T-helper 2 cell treated with Interferon-gamma antibody and Interleukin-4, amounts not matched to agents 5 μg/mL and 100 μg/mL, for 36 hours (primary cell): ENCODE results near the gene TUBB4B.

Experiments
- DNase-seq: peaks from one replicate; pipeline ENCODE4 v3.0.0; 2021; ENCODE audit warnings: low spot score
- H3K27ac Mint-ChIP-seq: one replicate; pipeline ENCODE4 v1.8.0; 2021; ENCODE audit warnings: mild to moderate bottlenecking, mixed read lengths
- H3K27me3 Mint-ChIP-seq: one replicate; pipeline ENCODE4 v1.8.0; 2021; ENCODE audit warnings: low read depth, mixed read lengths
- H3K36me3 Mint-ChIP-seq: one replicate; pipeline ENCODE4 v1.8.0; 2021; ENCODE audit warnings: low read depth, mixed read lengths
- H3K4me1 Mint-ChIP-seq: one replicate; pipeline ENCODE4 v1.8.0; 2021; ENCODE audit warnings: low read depth, mixed read lengths
- H3K4me3 Mint-ChIP-seq: one replicate; pipeline ENCODE4 v1.8.0; 2022; ENCODE audit warnings: mild to moderate bottlenecking, moderate library complexity, mixed read lengths
- H3K9me3 Mint-ChIP-seq: one replicate; pipeline ENCODE4 v1.8.0; 2021; ENCODE audit warnings: mixed read lengths

The TUBB4B gene

DNA sequence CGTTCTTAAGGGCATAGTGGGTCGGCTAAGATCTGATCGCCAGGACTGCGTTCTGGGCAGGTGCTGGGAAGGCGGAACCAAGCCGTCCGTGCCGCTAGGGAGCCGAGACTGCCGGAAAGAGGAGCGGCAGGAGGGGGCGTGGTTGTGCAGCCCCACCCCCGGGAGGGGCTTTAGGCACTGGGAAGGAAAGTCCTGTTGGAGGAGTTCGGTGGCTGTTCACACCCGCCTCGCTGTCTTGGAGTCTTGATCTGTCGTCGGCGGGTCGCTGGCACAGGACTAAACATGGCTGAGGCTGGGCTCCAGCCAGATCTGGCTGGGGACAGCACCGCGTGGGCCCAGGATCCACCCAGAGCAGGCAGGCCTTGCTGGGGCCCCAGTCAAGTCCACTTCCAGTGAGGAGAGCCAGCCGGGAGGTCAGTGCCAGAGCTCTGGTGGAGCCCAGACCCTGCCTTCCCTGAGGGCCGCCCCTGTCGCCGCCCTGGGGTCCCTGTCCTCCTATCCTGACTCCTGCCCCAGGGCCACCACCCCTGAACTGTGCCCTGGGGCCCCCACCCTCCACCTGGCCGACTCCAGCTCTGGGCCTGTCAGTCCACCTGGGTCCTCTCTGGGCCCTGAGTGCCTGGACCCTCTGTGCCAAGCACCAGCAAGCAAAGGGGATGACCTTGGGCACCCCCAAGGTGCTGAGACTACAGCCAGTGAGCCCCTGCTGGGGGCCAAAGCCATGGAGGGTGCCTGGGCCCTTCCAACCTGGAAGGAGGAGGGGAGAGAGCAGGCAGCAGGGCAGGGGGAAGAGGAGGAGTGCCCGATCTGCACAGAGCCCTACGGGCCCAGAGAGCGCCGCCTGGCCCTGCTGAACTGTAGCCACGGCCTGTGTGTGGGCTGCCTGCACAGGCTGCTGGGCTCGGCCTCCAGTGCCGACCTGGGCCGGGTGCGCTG is 23.5 kb upstream of the TUBB4B start:
- no peak overlapping the region for H3K4me3 Mint-ChIP-seq
- no peaks in the 10 kb centered on the region for H3K4me1 Mint-ChIP-seq
- H3K36me3 Mint-ChIP-seq: peaks cover 4% of the 10 kb centered on the region
- no peaks in the 10 kb centered on the region for H3K9me3 Mint-ChIP-seq
- H3K27ac Mint-ChIP-seq: no peak overlapping the region
- no peaks in the 10 kb centered on the region for H3K27me3 Mint-ChIP-seq
- no peak for DNase-seq

DNA sequence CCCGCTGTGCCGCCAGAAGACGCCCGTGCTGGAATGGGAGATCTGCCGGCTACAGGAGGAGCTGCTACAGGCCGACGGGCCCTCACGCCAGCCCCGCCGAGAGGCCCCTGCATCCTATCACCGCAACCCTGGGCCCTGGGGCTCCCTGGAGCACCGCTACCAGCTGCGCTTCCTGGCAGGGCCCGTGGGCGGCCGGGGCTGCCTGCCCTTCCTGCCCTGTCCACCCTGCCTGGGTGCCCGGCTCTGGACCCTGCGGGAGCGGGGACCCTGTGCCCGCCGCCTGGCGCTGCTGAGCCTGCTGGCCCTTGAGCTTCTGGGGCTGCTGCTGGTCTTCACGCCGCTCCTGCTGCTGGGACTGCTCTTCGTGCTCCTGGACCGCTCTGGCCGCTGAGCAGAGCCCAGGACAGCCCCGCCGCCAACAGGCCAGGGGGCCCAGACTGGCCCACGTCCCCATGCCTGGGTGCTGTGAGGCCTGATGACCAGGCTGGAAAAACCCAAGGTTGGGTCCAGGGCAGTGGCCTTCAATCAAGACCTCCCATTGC is 22.8 kb upstream of the TUBB4B start:
- Mint-ChIP-seq H3K4me3 (no peak overlapping the region), H3K27me3 (no peaks in the 10 kb centered on the region), H3K27ac (peak overlapping the region; percentile 15), H3K4me1 (peaks cover 3% of the 10 kb centered on the region), H3K36me3 (no peaks in the 10 kb centered on the region), H3K9me3 (no peaks in the 10 kb centered on the region)
- DNase-seq: no peak

DNA sequence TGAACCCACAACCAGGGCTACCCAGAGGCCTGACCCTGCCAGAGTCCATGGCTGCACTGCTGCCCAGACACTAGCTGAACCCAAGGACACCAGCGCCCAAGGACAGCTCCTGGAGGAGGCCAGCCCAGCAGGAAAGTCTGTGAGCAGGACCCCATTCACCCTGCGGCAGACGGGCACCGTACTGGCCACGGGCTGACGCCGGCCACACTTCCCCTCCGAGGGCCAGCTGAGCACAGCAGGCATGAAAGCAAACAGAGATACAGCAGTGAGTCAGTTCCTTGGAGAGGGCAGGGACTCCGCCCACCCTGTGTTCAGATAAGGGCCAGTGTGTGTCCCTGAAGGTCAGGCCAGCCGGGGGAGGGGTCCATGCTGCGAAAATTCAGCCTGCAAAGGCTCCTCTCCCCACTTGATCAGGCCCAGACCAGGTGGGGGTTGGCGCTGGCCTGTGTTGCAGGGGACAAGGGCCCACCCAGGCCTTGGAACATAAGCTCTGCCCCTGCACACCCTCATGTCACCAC is 22.3 kb upstream of the TUBB4B start:
- no peaks in the 10 kb centered on the region for H3K36me3 Mint-ChIP-seq
- peaks cover 3% of the 10 kb centered on the region for H3K4me1 Mint-ChIP-seq
- no peaks in the 10 kb centered on the region for H3K27me3 Mint-ChIP-seq
- peak overlapping the region; percentile 15 for H3K27ac Mint-ChIP-seq
- no peak overlapping the region for H3K4me3 Mint-ChIP-seq
- no peak for DNase-seq
- H3K9me3 Mint-ChIP-seq: no peaks in the 10 kb centered on the region

DNA sequence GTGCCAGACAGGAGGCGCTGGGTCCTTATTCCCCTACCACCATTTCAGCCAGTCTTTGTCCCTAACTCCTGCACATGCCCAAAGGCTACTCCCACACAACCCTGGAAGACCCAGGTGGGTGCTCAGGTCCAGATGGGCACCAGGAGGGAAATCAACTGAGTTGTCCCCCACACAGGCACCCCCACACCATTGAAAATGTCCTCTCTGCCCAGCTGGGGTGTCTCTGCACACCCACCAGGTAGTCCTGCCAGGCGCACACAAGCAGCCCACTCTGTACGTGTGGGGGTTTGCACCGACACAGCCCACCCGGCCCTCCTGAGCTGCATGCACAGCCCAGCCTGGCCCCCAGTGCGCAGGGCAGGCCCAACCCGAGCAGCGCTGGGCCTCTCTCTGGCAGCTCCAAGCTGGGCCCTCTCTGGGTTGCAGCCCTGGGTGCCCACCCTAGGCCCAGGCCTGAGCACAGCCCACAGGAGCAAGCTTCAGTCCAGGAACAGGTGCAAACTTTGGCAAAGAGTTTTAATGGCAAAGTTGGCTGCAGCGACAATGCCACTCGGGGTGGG is 21.2 kb upstream of the TUBB4B start:
- Mint-ChIP-seq H3K36me3 (no peaks in the 10 kb centered on the region), H3K9me3 (no peaks in the 10 kb centered on the region), H3K4me1 (peaks cover 3% of the 10 kb centered on the region), H3K27ac (peak overlapping the region; percentile 20), H3K27me3 (no peaks in the 10 kb centered on the region), H3K4me3 (peak overlapping the region; percentile 34)
- no peak for DNase-seq

DNA sequence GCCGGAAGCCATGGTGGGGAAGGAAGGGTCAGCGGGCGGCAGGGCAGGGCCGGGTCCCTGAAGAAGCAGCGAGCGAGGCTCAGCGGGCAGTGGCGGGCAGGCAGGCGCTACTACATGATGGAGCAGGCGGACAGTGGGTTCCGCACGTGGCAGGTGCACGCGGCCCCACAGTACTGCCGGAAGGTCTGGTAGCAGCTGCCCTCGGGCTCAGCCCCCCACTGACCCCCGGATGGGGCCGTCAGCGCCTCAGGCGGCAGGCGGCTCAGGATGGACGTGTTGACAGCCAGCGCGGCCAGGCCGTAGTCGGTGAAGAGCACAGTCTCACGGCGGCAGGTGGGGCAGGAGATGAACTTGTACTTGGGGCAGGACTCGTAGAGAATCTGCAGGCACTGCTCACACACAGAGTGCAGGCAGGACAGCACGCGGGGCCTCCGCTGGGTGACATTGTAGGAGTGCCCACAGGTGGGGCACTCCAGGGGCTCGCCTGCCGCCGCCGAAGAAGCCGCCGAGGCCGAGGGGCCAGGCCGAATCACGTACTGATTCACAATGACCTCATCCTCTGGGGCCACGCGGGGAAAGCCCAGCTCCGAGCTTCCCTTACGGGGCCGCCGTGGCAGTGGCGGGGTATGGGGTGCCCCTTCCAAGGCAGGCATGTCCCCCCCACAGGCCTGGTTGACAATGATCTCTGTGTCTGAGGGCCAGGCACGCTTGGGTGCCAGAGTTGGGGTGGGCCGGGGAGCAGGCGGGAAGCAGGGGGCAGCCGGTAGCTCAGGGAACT is 20.6 kb upstream of the TUBB4B start:
- Mint-ChIP-seq H3K9me3 (no peaks in the 10 kb centered on the region), H3K27ac (peak overlapping the region; percentile 20), H3K27me3 (no peaks in the 10 kb centered on the region), H3K4me1 (peaks cover 3% of the 10 kb centered on the region), H3K4me3 (peak overlapping the region; percentile 34), H3K36me3 (no peaks in the 10 kb centered on the region)
- no peak for DNase-seq

DNA sequence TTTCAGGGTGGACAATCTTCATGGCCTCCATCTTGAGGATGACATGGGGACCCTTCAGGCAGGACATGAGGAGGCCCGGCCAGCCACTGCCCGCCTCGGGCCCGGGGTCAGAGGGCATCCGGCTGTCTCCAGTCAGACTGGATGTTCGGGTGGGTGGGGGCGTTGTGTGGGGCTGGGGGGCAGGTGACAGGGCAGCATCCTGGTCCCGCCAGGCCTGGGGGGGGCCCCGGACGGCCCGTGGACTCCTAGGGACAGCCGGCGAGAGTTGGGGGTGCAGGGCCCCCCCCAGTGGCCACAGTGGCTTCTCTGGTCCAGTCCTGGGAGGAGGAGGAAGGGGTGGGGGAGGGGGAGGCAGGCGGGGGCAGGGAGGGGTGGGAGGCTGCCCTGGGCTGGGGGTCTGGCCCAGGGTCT is 20.0 kb upstream of the TUBB4B start:
- H3K4me3 Mint-ChIP-seq: no peak overlapping the region
- no peaks in the 10 kb centered on the region for H3K9me3 Mint-ChIP-seq
- H3K36me3 Mint-ChIP-seq: no peaks in the 10 kb centered on the region
- peaks cover 3% of the 10 kb centered on the region for H3K4me1 Mint-ChIP-seq
- DNase-seq: no peak
- no peak overlapping the region for H3K27ac Mint-ChIP-seq
- H3K27me3 Mint-ChIP-seq: no peaks in the 10 kb centered on the region

DNA sequence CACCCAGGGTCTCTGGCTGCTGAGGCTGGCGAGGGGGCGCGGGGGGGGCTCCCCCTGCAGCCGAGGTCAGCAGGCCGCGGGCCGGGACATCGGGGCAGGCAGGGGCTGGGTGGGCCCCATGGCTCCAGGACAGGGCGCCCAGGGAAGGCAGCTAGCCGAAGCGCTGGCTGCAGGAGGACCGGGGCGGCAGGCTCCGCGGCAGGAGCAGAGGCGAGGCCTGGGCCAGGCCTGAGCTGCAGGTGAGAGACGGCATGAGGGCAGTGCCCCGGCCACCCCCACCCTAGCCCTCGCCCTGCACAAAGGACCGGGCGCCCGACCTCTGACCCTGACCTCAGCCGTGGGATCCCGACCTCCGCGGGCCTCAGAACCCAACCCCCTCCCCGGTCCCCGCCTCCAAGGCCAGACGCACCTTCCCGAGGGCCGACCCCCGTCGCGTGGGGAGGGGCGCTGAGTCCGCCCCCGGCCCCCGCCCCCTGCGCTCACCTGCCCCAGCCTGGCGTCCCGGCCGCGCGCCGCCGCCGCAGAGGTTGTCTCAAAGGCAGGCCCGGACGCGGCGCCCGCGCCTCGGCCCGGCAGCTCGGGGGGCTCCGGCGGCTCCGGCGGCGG is 19.5 kb upstream of the TUBB4B start:
- Mint-ChIP-seq H3K4me3 (no peak overlapping the region), H3K9me3 (no peaks in the 10 kb centered on the region), H3K27me3 (no peaks in the 10 kb centered on the region), H3K36me3 (no peaks in the 10 kb centered on the region), H3K27ac (no peak overlapping the region), H3K4me1 (peaks cover 3% of the 10 kb centered on the region)
- DNase-seq: no peak

DNA sequence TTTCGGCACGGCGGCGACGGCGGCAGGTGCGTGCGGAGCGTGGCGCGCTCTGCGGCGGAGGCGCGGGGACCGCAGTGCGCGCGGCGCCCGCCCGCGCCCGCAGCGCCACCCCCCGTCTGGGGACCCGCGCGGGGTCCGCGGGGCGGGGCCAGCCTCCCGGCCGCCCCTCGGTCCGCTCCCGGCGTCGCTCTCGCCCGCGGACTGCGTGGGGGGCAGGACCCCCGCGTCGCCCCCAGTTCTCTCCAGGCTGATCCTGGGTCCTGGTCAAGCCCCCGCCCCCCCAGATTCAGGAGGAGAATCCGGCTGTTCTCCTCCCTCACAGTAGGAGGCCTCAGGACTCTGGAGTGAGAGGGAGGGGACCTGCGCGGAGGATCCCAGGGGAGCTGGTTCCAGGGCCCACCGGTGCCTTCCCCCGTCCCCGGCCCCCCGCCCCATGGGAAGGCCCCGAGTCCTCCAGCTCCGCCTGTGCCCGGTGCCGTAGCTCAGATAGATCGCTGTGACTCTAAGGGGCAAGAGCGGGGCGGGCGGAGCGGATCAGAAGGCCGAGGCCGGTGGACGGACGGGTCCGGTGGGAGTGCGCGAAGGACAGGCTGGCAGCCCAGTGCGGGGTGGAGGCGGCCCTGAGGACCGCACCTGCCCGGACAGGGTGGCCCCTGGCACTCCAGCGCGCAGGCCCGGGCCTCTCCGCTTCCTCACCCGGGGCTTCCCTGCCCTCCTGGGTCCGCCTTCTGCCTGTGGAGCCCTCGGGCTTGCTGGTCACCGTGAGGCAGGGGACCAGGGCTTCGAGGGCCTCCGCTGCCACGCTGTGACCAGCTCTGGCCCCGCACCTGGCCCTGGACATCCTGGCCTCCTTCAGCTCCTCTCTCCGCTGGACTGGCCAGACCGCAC is 18.7 kb upstream of the TUBB4B start, which contains the start of gene RNF208:
TSS of gene RNF208 (minus strand) at position 51 of the 888 bp plus-strand sequence. CDS start 1,028 bp downstream, outside the sequence.
- no peaks in the 10 kb centered on the region for H3K36me3 Mint-ChIP-seq
- no peak for DNase-seq
- H3K27me3 Mint-ChIP-seq: no peaks in the 10 kb centered on the region
- H3K4me1 Mint-ChIP-seq: peaks cover 3% of the 10 kb centered on the region
- H3K27ac Mint-ChIP-seq: peak within 1 kb of the TSS; percentile 85
- peak within 1 kb of the TSS; percentile 84 for H3K4me3 Mint-ChIP-seq
- H3K9me3 Mint-ChIP-seq: no peaks in the 10 kb centered on the region

DNA sequence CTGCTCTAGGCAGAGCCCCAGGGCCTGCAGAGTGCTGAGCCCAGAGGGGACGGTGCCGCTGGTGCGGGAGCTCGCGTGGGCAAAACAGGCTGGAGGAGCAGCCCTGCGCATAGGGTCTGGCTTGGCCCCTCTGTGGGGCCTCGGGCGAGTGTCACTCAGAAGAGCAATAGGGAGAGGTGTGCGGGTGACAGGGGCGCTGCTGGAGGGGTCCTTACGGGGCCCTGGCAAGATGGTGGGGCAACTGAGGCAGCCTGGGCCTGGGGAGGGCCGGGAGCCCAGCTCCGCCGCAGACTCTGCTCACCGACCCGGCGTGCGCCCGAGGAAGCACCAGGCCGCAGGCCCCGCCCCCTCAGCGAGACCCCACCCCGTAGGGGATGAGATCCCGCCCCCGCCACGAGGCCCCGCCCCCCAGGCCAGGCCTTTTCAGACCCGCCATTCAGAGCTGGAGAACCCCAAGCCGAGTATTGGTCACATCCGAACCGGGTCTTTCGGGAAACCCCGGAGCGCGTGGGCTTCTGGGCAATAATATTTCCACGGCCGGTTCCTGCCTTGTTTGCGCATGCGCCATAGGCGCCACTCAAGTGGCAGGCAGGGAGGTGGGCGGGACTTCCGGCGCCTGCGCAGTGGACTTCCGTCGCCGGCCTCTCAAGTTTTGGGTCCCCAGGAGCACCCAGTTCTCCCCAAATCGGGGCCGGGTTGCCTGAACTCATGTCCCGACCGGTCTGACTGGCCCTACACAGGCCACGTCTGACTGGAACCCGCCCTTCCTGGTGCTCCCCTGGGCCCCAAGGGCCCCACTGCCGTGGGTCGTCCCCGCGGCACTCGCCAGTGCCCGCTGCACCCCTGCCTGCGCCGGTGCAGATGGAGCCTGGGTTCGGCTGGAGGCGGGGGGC is 17.8 kb upstream of the TUBB4B start:
- DNase-seq: peak; percentile 99
- no peaks in the 10 kb centered on the region for H3K36me3 Mint-ChIP-seq
- peaks cover 5% of the 10 kb centered on the region for H3K4me1 Mint-ChIP-seq
- peaks cover 2% of the 10 kb centered on the region for H3K27me3 Mint-ChIP-seq
- H3K9me3 Mint-ChIP-seq: no peaks in the 10 kb centered on the region
- peak overlapping the region; percentile 84 for H3K4me3 Mint-ChIP-seq
- peak overlapping the region; percentile 85 for H3K27ac Mint-ChIP-seq

DNA sequence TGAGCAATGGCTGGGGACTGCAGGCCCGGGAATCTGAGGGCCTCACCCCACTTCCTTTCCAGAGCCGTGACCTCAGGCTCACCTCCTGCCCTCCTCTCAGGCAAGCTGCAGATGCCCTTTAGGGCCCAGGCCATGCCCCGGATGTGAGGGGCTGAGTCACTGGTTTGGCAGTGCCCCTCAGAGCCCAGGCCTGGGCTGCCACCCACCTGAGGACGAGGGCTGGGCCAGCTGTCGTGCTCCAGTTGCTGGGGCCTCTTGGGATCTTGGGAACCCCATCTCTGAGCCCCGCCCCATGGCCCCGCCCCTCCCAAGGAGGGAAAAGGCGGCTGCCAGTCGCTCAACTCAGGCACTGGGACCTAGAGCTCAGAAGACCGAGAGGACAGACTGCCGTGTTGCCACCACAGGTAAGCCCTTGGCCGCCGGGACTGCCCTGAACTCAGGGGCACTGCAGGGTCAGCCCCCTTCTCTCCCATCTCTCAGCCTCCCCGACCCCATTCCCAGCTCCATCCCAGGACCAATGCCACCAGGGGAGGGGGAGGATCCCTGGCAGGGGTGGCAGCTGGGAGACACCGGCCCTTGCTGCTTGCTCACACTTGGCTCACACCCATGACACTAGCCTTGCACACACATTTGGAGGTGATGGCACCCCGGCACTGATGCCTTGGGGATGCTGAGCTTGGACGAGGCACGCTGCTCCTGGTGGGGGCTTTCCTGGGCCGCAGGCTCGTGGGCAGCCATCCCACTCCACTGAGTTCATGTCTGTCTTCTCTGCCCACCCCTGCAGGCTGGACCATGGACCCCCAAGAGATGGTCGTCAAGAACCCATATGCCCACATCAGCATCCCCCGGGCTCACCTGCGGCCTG is 16.0 kb upstream of the TUBB4B start, which contains the start of gene CYSRT1:
TSS of gene CYSRT1 (plus strand) at position 345 of the 865 bp plus-strand sequence. CDS start at position 793, 448 bp downstream.
- no peak for DNase-seq
- peak within 1 kb of the TSS; percentile 84 for H3K4me3 Mint-ChIP-seq
- no peaks in the 10 kb centered on the region for H3K36me3 Mint-ChIP-seq
- peaks cover 5% of the 10 kb centered on the region for H3K4me1 Mint-ChIP-seq
- H3K27me3 Mint-ChIP-seq: peaks cover 2% of the 10 kb centered on the region
- H3K9me3 Mint-ChIP-seq: no peaks in the 10 kb centered on the region
- peak within 1 kb of the TSS; percentile 85 for H3K27ac Mint-ChIP-seq

DNA sequence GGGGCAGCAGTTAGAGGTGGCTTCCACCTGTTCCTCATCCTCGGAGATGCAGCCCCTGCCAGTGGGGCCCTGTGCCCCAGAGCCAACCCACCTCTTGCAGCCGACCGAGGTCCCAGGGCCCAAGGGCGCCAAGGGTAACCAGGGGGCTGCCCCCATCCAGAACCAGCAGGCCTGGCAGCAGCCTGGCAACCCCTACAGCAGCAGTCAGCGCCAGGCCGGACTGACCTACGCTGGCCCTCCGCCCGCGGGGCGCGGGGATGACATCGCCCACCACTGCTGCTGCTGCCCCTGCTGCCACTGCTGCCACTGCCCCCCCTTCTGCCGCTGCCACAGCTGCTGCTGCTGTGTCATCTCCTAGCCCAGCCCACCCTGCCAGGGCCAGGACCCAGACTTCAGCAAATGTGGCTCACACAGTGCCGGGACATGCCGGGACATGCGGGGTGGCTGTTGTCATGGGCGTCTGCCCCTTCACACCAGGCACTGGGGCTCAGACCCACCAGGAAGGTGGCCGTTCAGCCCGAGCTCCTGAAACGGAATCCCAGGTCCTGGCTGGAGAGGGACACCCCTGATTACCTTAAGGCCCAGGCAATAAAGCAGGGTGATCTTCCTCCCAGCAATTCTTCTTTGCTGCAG is 15.3 kb upstream of the TUBB4B start:
- Mint-ChIP-seq H3K27me3 (peaks cover 2% of the 10 kb centered on the region), H3K36me3 (no peaks in the 10 kb centered on the region), H3K9me3 (no peaks in the 10 kb centered on the region), H3K4me1 (peaks cover 5% of the 10 kb centered on the region), H3K4me3 (no peak overlapping the region), H3K27ac (no peak overlapping the region)
- DNase-seq: no peak
